GM23338 (cell line): ENCODE measurements around the gene MARVELD3. TPM values are rescaled to one million over a fixed set of nuclear protein-coding genes. Genes with fewer than 3 reads are reported as not detected.

Experiments
- ATAC-seq: fragments of 200-7000 bp; cut with Tn5 transposase; 3 replicates; pipeline ENCODE4 v1.9.1; 2020
- DNase-seq: peaks from one replicate; pipeline ENCODE4 v3.0.0-alpha.2; 2015; ENCODE audit warnings: low spot score
- H2AFZ ChIP-seq: fragments of 200-600 bp; sonication (generic); 2 replicates; pipeline ENCODE4 v1.8.0; 2016; ENCODE audit warnings: antibody characterized with exemption, mild to moderate bottlenecking, moderate library complexity
- H3F3A ChIP-seq: fragments of 200-600 bp; sonication (generic); replicated peaks from 2 replicates; pipeline ENCODE4 v1.8.0; 2017; ENCODE audit warnings: antibody characterized with exemption, mixed run types, low read depth
- H3K27ac ChIP-seq: fragments of 200-600 bp; sonication (generic); 2 replicates; pipeline ENCODE4 v1.6.1; 2016; ENCODE audit warnings: low read depth
- H3K27me3 ChIP-seq: fragments of 200-600 bp; sonication (generic); 2 replicates; pipeline ENCODE4 v1.8.0; 2016; ENCODE audit warnings: mild to moderate bottlenecking, mixed run types, moderate library complexity; ENCODE audit not compliant: insufficient read depth
- H3K36me3 ChIP-seq: fragments of 200-600 bp; sonication (generic); 2 replicates; pipeline ENCODE4 v1.8.0; 2016; ENCODE audit warnings: mild to moderate bottlenecking; ENCODE audit not compliant: insufficient read depth
- H3K4me1 ChIP-seq: fragments of 200-600 bp; sonication (generic); 2 replicates; pipeline ENCODE4 v1.8.0; 2016; ENCODE audit warnings: mild to moderate bottlenecking, moderate library complexity; ENCODE audit not compliant: insufficient read depth
- H3K4me2 ChIP-seq: fragments of 200-600 bp; sonication (generic); 2 replicates; pipeline ENCODE4 v1.7.1; 2017; ENCODE audit warnings: mixed run types
- H3K4me3 ChIP-seq: fragments of 200-600 bp; sonication (generic); 2 replicates; pipeline ENCODE4 v1.6.1; 2016; ENCODE audit warnings: mixed run types
- H3K79me2 ChIP-seq: fragments of 200-600 bp; sonication (generic); replicated peaks from 2 replicates; pipeline ENCODE4 v1.8.0; 2017; ENCODE audit warnings: mild to moderate bottlenecking; ENCODE audit not compliant: insufficient read depth
- H3K9me2 ChIP-seq: fragments of 200-600 bp; sonication (generic); 2 replicates; pipeline ENCODE4 v1.8.0; 2017; ENCODE audit not compliant: insufficient read depth
- H4K20me1 ChIP-seq: fragments of 200-600 bp; sonication (generic); replicated peaks from 2 replicates; pipeline ENCODE4 v1.8.0; 2017; ENCODE audit warnings: mild to moderate bottlenecking; ENCODE audit not compliant: insufficient read depth
- H3K27ac Mint-ChIP-seq: 2 replicates; pipeline ENCODE4 v1.8.0; 2020; ENCODE audit warnings: inconsistent platforms, mild to moderate bottlenecking, moderate library complexity, mixed read lengths
- H3K27me3 Mint-ChIP-seq: 3 replicates; pipeline ENCODE4 v1.8.0; 2022; ENCODE audit warnings: low read depth, mild to moderate bottlenecking, moderate library complexity, mixed read lengths, inconsistent platforms; ENCODE audit not compliant: insufficient read depth, poor library complexity
- H3K36me3 Mint-ChIP-seq: 3 replicates; pipeline ENCODE4 v1.8.0; 2021; ENCODE audit warnings: low read depth, mild to moderate bottlenecking, inconsistent platforms, moderate library complexity, mixed read lengths
- H3K4me1 Mint-ChIP-seq: 3 replicates; pipeline ENCODE4 v1.8.0; 2020; ENCODE audit warnings: mild to moderate bottlenecking, inconsistent platforms, mixed read lengths
- H3K4me3 Mint-ChIP-seq: 3 replicates; pipeline ENCODE4 v1.8.0; 2021; ENCODE audit warnings: moderate library complexity, mild to moderate bottlenecking, inconsistent platforms, mixed read lengths
- H3K9me3 Mint-ChIP-seq: 3 replicates; pipeline ENCODE4 v1.8.0; 2020; ENCODE audit warnings: moderate library complexity, mild to moderate bottlenecking, inconsistent platforms, mixed read lengths
- CREB1 ChIP-seq: fragments of 250-450 bp; sonication (Bioruptor Pico); IDR thresholded peaks from 2 replicates; pipeline ENCODE4 v1.5.0; 2020; ENCODE audit warnings: low read depth, mild to moderate bottlenecking, moderate library complexity
- EZH2 ChIP-seq: fragments of 200-600 bp; sonication (generic); IDR thresholded peaks from one replicate; pipeline ENCODE4 v1.8.0; 2017; ENCODE audit warnings: antibody characterized with exemption, mild to moderate bottlenecking, low read depth; ENCODE audit not compliant: unreplicated experiment
- EZH2phosphoT487 ChIP-seq: fragments of 200-600 bp; sonication (generic); IDR thresholded peaks from one replicate; pipeline ENCODE4 v1.8.1; 2018; ENCODE audit warnings: antibody characterized with exemption; ENCODE audit not compliant: unreplicated experiment
- JUNB ChIP-seq: IDR thresholded peaks from one replicate; pipeline ENCODE4 v1.6.1; 2016; ENCODE audit warnings: antibody characterized with exemption; ENCODE audit not compliant: unreplicated experiment
- NANOG ChIP-seq: IDR thresholded peaks from 2 replicates; pipeline ENCODE4 v1.6.1; 2016; ENCODE audit warnings: antibody characterized with exemption, borderline replicate concordance
- POLR2AphosphoS5 ChIP-seq: IDR thresholded peaks from 2 replicates; pipeline ENCODE4 v1.6.1; 2016; ENCODE audit warnings: antibody characterized with exemption, low read depth
- REST ChIP-seq: IDR thresholded peaks from one replicate; pipeline ENCODE4 v1.6.1; 2018; ENCODE audit warnings: antibody characterized with exemption; ENCODE audit not compliant: unreplicated experiment
- STAT1 ChIP-seq: IDR thresholded peaks from one replicate; pipeline ENCODE4 v1.6.1; 2016; ENCODE audit warnings: antibody characterized with exemption; ENCODE audit not compliant: unreplicated experiment
- ZNF114 ChIP-seq: fragments of 250-450 bp; sonication (Bioruptor Pico); IDR thresholded peaks from 2 replicates; pipeline ENCODE4 v1.5.0; 2020; ENCODE audit warnings: mild to moderate bottlenecking, moderate library complexity
- ZNF331 ChIP-seq: fragments of 250-450 bp; sonication (Bioruptor Pico); IDR thresholded peaks from 2 replicates; pipeline ENCODE4 v1.5.0; 2020; ENCODE audit warnings: low read depth, mild to moderate bottlenecking, moderate library complexity
- ZNF462 ChIP-seq: fragments of 250-450 bp; sonication (Bioruptor Pico); IDR thresholded peaks from 2 replicates; pipeline ENCODE4 v1.5.0; 2020; ENCODE audit warnings: mild to moderate bottlenecking, moderate library complexity
- polyA plus RNA-seq: library from polyadenylated mRNA; unstranded; fragments of >200 nt; fragmentation: Nextera tagmentation; extraction: Ambion mirVana; gene quantifications from 2 replicates; pipeline ENCODE4 v1.2.1, GENCODE V29; 2016
- total RNA-seq: library from RNA; depleted of rRNA; stranded (reverse); fragments of >200 nt; shearing (Covaris generic); gene quantifications from 2 replicates; pipeline ENCODE4 v1.2.3, GENCODE V29; 2014
- TF ChIP-seq, protein P1 (sequence below): IDR thresholded peaks from 2 replicates; pipeline ENCODE4 v1.6.1; 2016; ENCODE audit warnings: antibody characterized with exemption
- TF ChIP-seq, protein P2 (sequence below), 2 experiments: fragments of 200-600 bp in 1 of 2; sonication (generic) in 1 of 2; conservative IDR thresholded peaks; 2 replicates each; pipeline versions ENCODE4 v1.5.1 to v1.6.1; 2016 to 2017; ENCODE audit warnings: antibody characterized with exemption in 2 of 2, low read depth in 2 of 2, mild to moderate bottlenecking in 2 of 2, moderate library complexity in 1 of 2

The MARVELD3 gene
- total and polyA plus RNA-seq, 2 experiments from 2014 or later, result 23.4 to 32.7 TPM

DNA sequence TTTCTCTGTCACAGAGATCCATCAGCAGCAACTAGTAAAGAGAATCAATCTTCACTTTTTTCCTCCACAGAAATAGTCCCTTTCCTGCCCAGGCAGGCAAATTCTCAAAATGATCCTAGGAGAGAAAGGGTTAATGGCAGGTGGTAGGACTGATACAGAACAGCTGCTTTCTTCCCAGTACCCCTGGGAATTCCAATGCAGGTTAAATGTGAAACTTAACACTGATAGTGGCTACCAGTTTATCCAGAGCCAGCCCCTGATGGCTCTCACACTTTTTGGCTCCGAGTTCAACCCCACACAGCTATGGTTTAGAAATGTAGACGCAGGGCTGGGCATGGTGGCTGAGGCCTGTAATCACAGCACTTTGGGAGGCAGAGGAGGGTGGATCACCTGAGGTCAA, 22.2 kb downstream of the MARVELD3 start:
- ATAC-seq, result no peak
- no peaks in the 10 kb centered on the region for H3K27me3 ChIP-seq
- H3K4me3 Mint-ChIP-seq, result no peak overlapping the region

More for the DNA sequence above, 22.2 kb downstream of the MARVELD3 start:
- H3K4me1 Mint-ChIP-seq, result peaks cover 5% of the 10 kb centered on the region; the same call in 2 of the 3 replicates
- no peaks in the 10 kb centered on the region for H3K9me2 ChIP-seq
- no peak for TF ChIP-seq ZNF462
- TF ChIP-seq, protein P1, sequence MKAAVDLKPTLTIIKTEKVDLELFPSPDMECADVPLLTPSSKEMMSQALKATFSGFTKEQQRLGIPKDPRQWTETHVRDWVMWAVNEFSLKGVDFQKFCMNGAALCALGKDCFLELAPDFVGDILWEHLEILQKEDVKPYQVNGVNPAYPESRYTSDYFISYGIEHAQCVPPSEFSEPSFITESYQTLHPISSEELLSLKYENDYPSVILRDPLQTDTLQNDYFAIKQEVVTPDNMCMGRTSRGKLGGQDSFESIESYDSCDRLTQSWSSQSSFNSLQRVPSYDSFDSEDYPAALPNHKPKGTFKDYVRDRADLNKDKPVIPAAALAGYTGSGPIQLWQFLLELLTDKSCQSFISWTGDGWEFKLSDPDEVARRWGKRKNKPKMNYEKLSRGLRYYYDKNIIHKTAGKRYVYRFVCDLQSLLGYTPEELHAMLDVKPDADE, result no peak
- TF ChIP-seq, protein P2, sequence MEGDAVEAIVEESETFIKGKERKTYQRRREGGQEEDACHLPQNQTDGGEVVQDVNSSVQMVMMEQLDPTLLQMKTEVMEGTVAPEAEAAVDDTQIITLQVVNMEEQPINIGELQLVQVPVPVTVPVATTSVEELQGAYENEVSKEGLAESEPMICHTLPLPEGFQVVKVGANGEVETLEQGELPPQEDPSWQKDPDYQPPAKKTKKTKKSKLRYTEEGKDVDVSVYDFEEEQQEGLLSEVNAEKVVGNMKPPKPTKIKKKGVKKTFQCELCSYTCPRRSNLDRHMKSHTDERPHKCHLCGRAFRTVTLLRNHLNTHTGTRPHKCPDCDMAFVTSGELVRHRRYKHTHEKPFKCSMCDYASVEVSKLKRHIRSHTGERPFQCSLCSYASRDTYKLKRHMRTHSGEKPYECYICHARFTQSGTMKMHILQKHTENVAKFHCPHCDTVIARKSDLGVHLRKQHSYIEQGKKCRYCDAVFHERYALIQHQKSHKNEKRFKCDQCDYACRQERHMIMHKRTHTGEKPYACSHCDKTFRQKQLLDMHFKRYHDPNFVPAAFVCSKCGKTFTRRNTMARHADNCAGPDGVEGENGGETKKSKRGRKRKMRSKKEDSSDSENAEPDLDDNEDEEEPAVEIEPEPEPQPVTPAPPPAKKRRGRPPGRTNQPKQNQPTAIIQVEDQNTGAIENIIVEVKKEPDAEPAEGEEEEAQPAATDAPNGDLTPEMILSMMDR (conservative IDR thresholded peaks at IDR 0.05; ENCODE audit: low read depth in 2 of 2), result no peak
- no peak for TF ChIP-seq CREB1 (CRISPR knock-in tag)
- TF ChIP-seq JUNB, result no peak
- no peak for TF ChIP-seq POLR2AphosphoS5
- TF ChIP-seq REST, result no peak
- no peak for TF ChIP-seq ZNF331 (CRISPR knock-in tag)
- TF ChIP-seq NANOG, result no peak
- no peak for TF ChIP-seq EZH2
- no peak for TF ChIP-seq STAT1
- TF ChIP-seq EZH2phosphoT487, result no peak
- no peak for TF ChIP-seq ZNF114 (CRISPR knock-in tag)
- H3K4me3 ChIP-seq, result no peak overlapping the region
- no peak for DNase-seq
- H3K79me2 ChIP-seq, result no peaks in the 10 kb centered on the region
- peaks cover 6% of the 10 kb centered on the region; the same call in 1 of the 2 replicates for H3K4me1 ChIP-seq
- no peaks in the 10 kb centered on the region for H3K9me3 Mint-ChIP-seq
- peaks cover 5% of the 10 kb centered on the region; the same call in 1 of the 2 replicates for H3F3A ChIP-seq
- H3K27me3 Mint-ChIP-seq, result no peaks in the 10 kb centered on the region
- no peak overlapping the region for H2AFZ ChIP-seq
- H3K27ac Mint-ChIP-seq, result no peak overlapping the region
- no peak overlapping the region for H3K27ac ChIP-seq
- no peak overlapping the region for H3K4me2 ChIP-seq
- peaks cover 16% of the 10 kb centered on the region for H4K20me1 ChIP-seq
- peaks cover 19% of the 10 kb centered on the region for H3K36me3 Mint-ChIP-seq
- peaks cover 5% of the 10 kb centered on the region for H3K36me3 ChIP-seq
